GM12801 (cell line): ENCODE results near the gene MYO16.

ENCODE experiments used
- TF ChIP-seq, protein P1 (sequence below): IDR thresholded peaks from one replicate; pipeline ENCODE4 v1.5.1; 2011; ENCODE audit warnings: control low read depth; ENCODE audit not compliant: insufficient read length; ENCODE audit errors: extremely low read depth

MYO16 gene

DNA sequence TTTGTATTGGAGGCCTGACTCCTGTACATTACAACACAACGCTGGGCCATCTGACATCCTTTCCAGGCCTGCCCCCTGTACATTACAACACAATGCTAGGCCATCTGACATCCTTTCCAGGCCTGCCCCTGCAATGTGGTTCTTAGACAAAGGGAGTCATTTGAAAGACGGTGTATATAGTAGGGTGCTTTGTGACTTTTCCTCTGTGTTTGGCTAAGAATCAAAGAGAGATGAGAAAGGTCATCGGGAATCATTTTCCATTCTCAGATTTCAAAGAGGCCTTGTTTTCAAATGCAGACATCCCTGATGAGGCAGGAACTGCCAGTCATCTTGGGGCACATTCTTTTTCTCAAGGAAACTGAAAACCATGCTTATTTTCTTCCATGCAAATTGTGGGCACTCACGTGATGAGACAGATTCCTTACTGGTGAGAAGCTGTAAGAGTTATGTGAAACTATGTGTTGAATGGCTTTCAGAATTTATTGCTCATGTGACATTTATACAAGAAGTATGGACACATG is 551.6 kb downstream of the MYO16 start:
- TF ChIP-seq, protein P1, sequence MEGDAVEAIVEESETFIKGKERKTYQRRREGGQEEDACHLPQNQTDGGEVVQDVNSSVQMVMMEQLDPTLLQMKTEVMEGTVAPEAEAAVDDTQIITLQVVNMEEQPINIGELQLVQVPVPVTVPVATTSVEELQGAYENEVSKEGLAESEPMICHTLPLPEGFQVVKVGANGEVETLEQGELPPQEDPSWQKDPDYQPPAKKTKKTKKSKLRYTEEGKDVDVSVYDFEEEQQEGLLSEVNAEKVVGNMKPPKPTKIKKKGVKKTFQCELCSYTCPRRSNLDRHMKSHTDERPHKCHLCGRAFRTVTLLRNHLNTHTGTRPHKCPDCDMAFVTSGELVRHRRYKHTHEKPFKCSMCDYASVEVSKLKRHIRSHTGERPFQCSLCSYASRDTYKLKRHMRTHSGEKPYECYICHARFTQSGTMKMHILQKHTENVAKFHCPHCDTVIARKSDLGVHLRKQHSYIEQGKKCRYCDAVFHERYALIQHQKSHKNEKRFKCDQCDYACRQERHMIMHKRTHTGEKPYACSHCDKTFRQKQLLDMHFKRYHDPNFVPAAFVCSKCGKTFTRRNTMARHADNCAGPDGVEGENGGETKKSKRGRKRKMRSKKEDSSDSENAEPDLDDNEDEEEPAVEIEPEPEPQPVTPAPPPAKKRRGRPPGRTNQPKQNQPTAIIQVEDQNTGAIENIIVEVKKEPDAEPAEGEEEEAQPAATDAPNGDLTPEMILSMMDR, result no peak

- TF ChIP-seq, protein P1, result no peak
Observed at GRCh38 chr13:109182777-109183465, 553.5 kb downstream of the MYO16 start.

DNA sequence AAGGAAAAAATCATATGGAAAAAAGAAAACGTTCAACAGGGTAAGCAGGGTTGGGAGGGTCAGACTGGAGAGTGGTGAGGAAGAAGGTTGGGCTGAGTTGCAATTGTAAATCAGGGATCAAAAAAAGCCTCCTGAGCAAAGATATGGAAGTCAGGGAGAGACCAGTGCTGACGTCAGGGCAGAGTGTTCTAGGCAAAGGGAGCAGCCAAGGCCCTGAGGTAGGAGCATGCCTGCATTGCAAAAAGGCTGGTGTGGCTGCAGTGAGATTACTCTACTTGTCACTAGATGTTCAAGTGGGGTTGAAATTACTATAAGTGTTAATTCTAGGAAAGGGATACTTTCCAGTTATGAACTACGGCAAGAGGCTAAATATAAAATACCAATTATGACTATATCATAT is 562.0 kb downstream of the MYO16 start:
- TF ChIP-seq, protein P1, result no peak

GRCh38 chr13:109192306-109192705 is 562.9 kb downstream of the MYO16 start:
- TF ChIP-seq, protein P1, result no peak

GRCh38 chr13:109196948-109197347 is 567.5 kb downstream of the MYO16 start:
- TF ChIP-seq, protein P1, result no peak

DNA sequence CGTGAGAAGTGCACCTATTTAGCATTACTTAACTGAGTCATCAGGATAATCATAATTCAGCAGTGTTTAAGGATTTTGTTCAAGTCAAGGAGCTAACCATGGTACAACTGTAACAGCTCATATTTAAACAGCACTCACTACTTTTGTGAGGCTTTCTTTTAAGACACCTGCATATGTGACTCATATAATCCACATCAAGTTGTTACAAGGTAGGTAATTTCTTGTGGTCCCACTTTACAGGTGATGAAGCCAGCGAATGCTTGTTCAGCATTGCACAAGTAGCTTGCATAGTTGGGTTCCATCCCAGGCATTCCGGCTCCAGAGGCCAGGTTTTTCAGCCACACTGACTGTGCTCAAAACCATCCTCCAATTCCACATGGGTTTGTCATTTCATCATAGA is 569.2 kb downstream of the MYO16 start:
- TF ChIP-seq, protein P1, result no peak

GRCh38 chr13:109199280-109199679 is 569.9 kb downstream of the MYO16 start:
- TF ChIP-seq, protein P1, result no peak
